ENCODE results near the gene B3GAT2.
A peak's percentile ranks its signal among the peaks of the same experiment; 100 is the strongest.
"Not testable (repeated sequence)": the region's sequence is repeated elsewhere in the genome, so short reads cannot be mapped to it uniquely, and the experiment has no call there.

The B3GAT2 gene

DNA sequence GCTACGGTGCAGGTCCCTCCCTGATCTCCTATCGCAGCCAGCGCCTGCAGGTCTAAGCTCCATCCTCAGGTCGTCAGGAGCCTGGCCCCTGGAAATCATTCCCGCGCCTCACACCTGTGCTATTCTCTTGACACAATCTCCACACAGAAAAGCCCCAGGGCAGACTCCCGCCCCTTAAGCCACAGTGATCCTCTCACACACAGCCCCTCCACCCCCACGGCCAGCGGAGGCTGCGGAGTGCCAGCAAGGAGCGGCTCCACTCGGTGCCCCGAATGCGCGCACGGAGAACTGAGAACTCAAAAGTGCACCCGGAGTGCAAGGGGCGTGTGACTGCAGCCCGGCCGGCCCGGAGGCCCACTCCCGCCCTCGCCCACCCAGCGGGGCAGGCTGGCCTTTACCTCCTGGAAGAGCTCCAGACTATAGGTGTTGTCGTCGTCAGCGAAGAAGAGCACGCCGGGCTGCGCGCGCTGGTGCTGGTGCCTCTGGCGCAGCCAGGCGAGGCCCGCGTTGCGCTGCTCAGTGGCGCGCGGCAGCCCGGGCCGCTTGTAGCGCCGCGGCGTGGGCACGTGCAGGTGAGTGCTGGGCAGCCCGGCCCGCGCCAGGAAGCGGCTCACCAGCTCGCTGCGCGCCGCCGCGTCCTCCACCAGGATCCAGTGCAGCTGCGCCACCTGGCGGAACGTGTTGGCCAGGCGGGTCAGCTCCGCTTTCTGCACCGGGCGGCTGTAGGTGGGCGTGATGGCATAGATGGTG is 1.2 kb downstream of the B3GAT2 start:
- in situ Hi-C loops (cut with MboI; ENCODE audit: low sequenced_read_pairs, unreplicated experiment), result no loop called here
- peak; percentile 88 for DNase-seq (ENCODE audit: low spot score)
- TF ChIP-seq, protein P1, sequence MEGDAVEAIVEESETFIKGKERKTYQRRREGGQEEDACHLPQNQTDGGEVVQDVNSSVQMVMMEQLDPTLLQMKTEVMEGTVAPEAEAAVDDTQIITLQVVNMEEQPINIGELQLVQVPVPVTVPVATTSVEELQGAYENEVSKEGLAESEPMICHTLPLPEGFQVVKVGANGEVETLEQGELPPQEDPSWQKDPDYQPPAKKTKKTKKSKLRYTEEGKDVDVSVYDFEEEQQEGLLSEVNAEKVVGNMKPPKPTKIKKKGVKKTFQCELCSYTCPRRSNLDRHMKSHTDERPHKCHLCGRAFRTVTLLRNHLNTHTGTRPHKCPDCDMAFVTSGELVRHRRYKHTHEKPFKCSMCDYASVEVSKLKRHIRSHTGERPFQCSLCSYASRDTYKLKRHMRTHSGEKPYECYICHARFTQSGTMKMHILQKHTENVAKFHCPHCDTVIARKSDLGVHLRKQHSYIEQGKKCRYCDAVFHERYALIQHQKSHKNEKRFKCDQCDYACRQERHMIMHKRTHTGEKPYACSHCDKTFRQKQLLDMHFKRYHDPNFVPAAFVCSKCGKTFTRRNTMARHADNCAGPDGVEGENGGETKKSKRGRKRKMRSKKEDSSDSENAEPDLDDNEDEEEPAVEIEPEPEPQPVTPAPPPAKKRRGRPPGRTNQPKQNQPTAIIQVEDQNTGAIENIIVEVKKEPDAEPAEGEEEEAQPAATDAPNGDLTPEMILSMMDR (IDR thresholded peaks at IDR 0.05; ENCODE audit: borderline replicate concordance, control extremely low read depth, extremely low read depth, insufficient read depth, missing control alignments), result peak; percentile 98

DNA sequence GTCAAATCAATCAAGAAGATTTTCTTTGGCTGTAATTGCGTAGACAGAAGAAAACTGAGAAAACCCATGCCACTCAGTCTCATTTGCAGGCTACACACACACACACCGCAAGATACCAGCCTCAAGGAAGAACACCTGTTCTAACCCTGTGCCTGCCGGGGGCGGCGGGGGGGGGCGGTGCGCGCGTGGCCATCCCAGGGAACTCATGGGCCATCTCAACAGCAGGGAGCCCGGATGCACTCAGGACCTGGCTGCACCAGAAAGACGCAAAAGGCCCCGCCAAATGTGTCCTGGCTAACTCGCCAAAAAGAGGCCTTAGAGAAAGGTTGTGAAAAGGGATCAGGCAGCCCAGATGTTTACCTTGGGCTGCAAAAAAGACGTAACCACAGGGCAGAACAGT is 2.1 kb downstream of the B3GAT2 start:
- TF ChIP-seq, protein P1 (IDR thresholded peaks at IDR 0.05; ENCODE audit: borderline replicate concordance, control extremely low read depth, extremely low read depth, insufficient read depth, missing control alignments), result no peak
- DNase-seq (ENCODE audit: low spot score), result no peak
- in situ Hi-C loops (cut with MboI; ENCODE audit: low sequenced_read_pairs, unreplicated experiment), result no loop called here

DNA sequence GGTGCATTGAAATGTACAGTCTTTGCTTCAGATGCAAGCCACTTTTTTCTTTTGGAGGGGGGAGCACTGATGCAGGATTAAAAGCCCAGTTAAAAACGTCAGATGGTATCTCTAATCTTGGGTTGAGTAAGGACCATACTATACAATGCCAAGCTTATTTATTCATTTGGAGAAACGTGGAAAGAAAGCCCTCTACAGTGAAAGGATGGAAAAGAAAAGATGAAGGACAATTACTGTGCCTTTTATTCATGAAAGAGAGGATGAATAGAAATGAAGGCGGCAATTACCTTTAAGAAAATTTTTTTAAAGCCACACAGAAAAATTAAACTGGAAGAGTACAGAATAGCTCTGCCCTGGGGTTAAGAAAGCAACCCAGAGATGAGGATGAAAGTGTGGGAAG is 2.7 kb downstream of the B3GAT2 start:
- in situ Hi-C loops (cut with MboI; ENCODE audit: low sequenced_read_pairs, unreplicated experiment), result no loop called here
- no peak for DNase-seq (ENCODE audit: low spot score)
- TF ChIP-seq, protein P1 (IDR thresholded peaks at IDR 0.05; ENCODE audit: borderline replicate concordance, control extremely low read depth, extremely low read depth, insufficient read depth, missing control alignments), result no peak

DNA sequence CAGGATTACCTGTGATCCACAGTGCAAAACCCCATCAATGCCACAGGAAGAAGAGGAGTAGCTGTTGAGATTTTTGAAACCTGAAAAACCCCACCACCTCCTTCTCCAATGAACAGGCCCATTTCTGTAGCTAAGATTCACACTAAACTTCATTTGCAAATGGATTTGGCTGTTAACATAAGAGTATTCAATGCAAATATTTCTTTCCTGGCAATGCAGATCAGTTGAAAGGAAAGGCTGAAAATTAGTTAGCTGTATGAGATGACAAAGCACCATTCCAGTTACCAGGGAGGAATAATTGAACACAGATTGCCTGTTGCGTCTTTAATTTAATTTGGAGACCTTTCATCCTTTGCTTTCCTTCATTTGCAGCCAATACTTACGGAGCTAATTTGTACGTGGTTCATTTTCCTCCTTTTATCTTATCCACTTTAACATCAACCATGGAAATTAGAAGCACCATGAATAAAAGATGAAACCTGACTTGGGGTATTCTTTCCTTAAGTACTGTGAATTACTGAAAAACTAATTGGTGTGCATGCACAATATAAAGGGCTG is 4.2 kb downstream of the B3GAT2 start:
- no peak for DNase-seq (ENCODE audit: low spot score)
- TF ChIP-seq, protein P1 (IDR thresholded peaks at IDR 0.05; ENCODE audit: borderline replicate concordance, control extremely low read depth, extremely low read depth, insufficient read depth, missing control alignments), result no peak
- in situ Hi-C loops (cut with MboI; ENCODE audit: low sequenced_read_pairs, unreplicated experiment), result no loop called here

DNA sequence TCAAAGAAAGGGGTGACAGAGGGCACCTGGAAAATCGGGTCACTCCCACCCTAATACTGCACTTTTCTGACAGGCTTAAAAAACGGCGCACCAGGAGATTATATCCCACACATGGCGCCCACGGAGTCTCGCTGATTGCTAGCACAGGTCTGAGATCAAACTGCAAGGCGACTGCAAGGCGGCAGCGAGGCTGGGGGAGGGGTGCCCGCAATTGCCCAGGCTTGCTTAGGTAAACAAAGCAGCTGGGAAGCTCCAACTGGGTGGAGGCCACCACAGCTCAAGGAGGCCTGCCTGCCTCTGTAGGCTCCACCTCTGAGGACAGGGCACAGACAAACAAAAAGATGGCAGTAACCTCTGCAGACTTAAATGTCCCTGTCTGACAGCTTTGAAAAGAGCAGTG is 12.5 kb downstream of the B3GAT2 start:
- in situ Hi-C loops (cut with MboI; ENCODE audit: low sequenced_read_pairs, unreplicated experiment); DNase-seq (ENCODE audit: low spot score): not testable (repeated sequence)

DNA sequence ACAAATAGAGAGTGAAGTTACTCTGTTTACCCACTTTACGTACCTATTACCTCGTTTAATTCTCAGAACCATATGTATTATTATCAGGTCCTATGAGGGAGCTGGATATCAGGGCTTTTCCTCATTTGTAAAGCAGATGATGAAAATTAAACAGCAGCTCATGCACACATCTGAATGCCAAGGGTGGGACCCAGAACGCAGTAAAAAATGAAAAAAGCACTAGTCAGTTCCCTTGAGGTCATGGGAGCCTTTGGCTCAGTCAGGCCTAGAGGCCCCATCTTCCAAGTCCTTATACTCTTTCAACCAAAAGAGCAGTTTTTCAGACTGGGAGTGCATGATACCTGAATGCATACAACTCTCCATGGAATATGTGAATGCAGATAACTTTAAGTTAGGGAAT is 23.0 kb downstream of the B3GAT2 start:
- DNase-seq (ENCODE audit: low spot score), result no peak
- TF ChIP-seq, protein P1 (IDR thresholded peaks at IDR 0.05; ENCODE audit: borderline replicate concordance, control extremely low read depth, extremely low read depth, insufficient read depth, missing control alignments), result no peak
- in situ Hi-C loops (cut with MboI; ENCODE audit: low sequenced_read_pairs, unreplicated experiment), result no loop called here

DNA sequence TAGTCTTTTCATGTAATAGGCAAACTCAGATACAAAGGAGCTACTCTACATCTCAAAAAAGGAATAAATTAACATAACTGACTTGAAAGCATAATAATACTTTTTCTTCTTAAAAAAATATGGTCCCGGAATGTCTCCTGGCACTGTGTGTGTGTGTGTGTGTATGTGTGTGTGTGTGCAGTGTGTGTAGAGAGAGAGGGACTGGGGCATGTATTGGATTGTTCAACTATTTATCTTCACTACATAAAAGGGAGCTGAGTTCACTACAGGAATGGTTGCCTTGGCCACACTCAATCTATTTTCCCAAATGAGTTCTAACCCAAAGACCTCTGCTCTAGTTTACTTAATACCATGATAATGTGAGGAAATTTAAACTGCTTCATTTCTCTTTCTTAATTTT is 51.1 kb downstream of the B3GAT2 start:
- TF ChIP-seq, protein P1 (IDR thresholded peaks at IDR 0.05; ENCODE audit: borderline replicate concordance, control extremely low read depth, extremely low read depth, insufficient read depth, missing control alignments), result no peak
- in situ Hi-C loops (cut with MboI; ENCODE audit: low sequenced_read_pairs, unreplicated experiment), result no loop called here
- DNase-seq (ENCODE audit: low spot score), result no peak

All from GM13976 (cell line).